ENCODE measurements around the gene CLDN16. TPM values are rescaled to one million over a fixed set of nuclear protein-coding genes. Genes with fewer than 3 reads are reported as not detected.

CLDN16 gene
- total RNA-seq, 1 donor from 2014 or later = not detected

DNA sequence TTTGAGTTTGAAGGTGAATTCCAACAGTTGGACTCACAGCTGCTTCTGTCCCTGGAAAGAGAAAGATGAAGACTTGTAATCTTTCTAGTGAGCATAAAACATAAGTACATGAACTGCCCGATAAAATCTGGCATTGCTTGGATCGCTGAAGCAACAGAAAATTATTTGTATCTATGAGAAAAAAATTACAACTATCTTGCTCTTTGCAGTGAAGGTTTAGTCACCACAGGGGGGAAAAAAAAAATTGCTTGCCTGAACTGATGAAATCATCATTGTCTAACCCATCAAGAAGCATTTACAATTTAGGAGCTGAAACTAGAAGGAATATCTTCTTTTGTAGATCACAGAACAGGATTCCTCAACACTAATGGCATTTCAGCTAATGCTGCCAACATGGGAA, 41.7 kb downstream of the CLDN16 start:
- intact Hi-C loops (cut with micrococcal nuclease) = no loop called here
- no peaks in the 10 kb centered on the region for H3K9me3 Mint-ChIP-seq
- peaks cover 15% of the 10 kb centered on the region for H3K27me3 Mint-ChIP-seq (ENCODE audit: low read depth)
- no peak overlapping the region for H3K4me3 Mint-ChIP-seq (ENCODE audit: low read depth)
- no peaks in the 10 kb centered on the region for H3K36me3 Mint-ChIP-seq (ENCODE audit: low read depth)
- no peak overlapping the region for H3K27ac Mint-ChIP-seq
- DNase-seq (ENCODE audit: low spot score) = no peak
- peaks cover 3% of the 10 kb centered on the region for H3K4me1 Mint-ChIP-seq (ENCODE audit: low read depth)

DNA sequence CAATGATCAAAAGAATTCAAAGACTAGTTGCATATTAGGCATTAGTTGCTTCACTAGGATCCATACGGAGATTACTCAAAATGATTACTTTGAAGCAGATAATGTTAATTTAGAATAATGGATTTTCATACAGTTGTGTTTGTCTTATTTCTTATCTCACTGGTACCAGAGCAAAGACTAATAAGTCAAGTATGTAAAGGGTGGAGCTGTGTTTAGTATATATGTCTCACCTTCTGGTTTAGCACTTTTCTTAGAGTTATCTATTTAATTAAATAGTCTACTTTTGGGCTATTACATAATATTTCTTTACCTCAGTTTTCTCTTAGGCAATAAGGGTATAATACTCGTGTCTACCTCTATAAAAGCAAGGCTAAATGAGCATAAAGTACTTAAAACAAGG, 42.9 kb downstream of the CLDN16 start:
- no peak for DNase-seq (ENCODE audit: low spot score)

DNA sequence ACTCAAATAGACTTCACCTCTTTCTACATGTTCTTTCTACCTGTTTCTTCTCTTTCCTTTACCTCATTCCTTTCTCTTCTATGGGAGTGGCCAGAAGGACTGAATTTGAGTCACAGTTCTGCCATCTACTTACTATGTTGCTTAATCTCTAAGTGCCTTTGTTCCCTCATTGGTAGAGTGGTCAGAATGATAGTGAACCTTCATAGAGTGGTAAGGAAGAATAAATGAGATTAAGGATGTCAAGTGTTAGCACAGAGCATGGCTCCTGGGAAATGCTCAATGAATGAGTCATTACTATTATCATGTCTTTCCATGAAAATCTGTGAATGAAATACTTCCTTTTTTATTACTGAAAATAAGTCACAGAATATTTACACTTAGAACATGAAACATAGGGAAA, 44.3 kb downstream of the CLDN16 start:
- no peaks in the 10 kb centered on the region for H3K9me3 Mint-ChIP-seq

More for the DNA sequence above, 42.9 kb downstream of the CLDN16 start:
- no peak overlapping the region for H3K4me3 Mint-ChIP-seq (ENCODE audit: low read depth)
- H3K27ac Mint-ChIP-seq = no peak overlapping the region
- H3K27me3 Mint-ChIP-seq (ENCODE audit: low read depth) = peaks cover 22% of the 10 kb centered on the region
- intact Hi-C loops (cut with micrococcal nuclease) = no loop called here
- H3K36me3 Mint-ChIP-seq (ENCODE audit: low read depth) = no peaks in the 10 kb centered on the region
- H3K9me3 Mint-ChIP-seq = no peaks in the 10 kb centered on the region
- no peaks in the 10 kb centered on the region for H3K4me1 Mint-ChIP-seq (ENCODE audit: low read depth)

DNA sequence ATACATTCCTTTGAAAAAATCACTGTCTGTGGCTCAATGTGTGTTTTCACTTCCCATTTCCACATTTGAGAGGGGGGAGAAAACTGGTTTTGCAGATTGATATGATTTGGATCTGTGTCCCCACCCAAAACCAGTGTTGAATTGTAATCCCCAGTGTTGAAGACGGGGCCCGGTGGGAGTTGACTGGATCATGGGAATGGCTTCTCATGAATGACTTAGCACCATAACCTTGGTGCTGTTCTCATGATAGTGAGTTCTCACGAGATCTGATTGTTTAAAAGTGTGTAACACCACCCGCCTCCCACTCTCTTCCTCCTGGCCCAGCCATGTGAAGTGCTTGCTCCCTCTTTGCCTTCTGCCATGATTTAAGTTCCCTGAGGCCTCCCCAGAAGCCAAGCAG, 45.7 kb downstream of the CLDN16 start:
- Mint-ChIP-seq H3K4me1 (ENCODE audit: low read depth) (peaks cover 2% of the 10 kb centered on the region), H3K4me3 (ENCODE audit: low read depth) (no peak overlapping the region), H3K27me3 (ENCODE audit: low read depth) (peaks cover 32% of the 10 kb centered on the region), H3K36me3 (ENCODE audit: low read depth) (no peaks in the 10 kb centered on the region), H3K27ac (no peak overlapping the region), H3K9me3 (no peaks in the 10 kb centered on the region)
- intact Hi-C loops (cut with micrococcal nuclease) = no loop called here
- no peak for DNase-seq (ENCODE audit: low spot score)

More for the DNA sequence above, 44.3 kb downstream of the CLDN16 start:
- intact Hi-C loops (cut with micrococcal nuclease) = no loop called here
- no peak overlapping the region for H3K27ac Mint-ChIP-seq
- H3K4me1 Mint-ChIP-seq (ENCODE audit: low read depth) = peaks cover 2% of the 10 kb centered on the region
- H3K27me3 Mint-ChIP-seq (ENCODE audit: low read depth) = peaks cover 32% of the 10 kb centered on the region
- no peaks in the 10 kb centered on the region for H3K36me3 Mint-ChIP-seq (ENCODE audit: low read depth)
- DNase-seq (ENCODE audit: low spot score) = no peak
- H3K4me3 Mint-ChIP-seq (ENCODE audit: low read depth) = no peak overlapping the region

DNA sequence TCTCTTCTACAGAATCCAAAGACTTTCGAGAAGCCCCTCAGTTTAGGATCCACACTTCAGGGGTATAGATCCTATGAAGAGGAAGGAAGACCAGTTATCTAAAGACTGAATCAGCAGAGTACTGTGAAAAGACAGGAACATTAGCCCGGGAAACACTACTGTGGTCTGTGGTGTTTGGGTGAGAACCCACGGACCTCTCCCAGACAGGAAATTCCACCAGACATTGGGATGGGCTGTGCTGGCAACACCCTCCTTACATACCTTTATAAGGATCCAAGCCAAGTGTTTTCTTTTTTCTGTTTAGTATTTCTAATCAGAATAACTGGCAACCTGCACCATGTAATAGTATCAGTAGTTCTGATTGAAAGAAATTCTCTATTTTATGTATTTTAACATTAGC, 47.7 kb downstream of the CLDN16 start:
- DNase-seq (ENCODE audit: low spot score) = no peak
- intact Hi-C loops (cut with micrococcal nuclease) = no loop called here
- H3K27me3 Mint-ChIP-seq (ENCODE audit: low read depth) = peaks cover 34% of the 10 kb centered on the region
- H3K27ac Mint-ChIP-seq = no peak overlapping the region
- no peaks in the 10 kb centered on the region for H3K36me3 Mint-ChIP-seq (ENCODE audit: low read depth)
- peaks cover 2% of the 10 kb centered on the region for H3K4me1 Mint-ChIP-seq (ENCODE audit: low read depth)
- no peaks in the 10 kb centered on the region for H3K9me3 Mint-ChIP-seq
- H3K4me3 Mint-ChIP-seq (ENCODE audit: low read depth) = no peak overlapping the region

DNA sequence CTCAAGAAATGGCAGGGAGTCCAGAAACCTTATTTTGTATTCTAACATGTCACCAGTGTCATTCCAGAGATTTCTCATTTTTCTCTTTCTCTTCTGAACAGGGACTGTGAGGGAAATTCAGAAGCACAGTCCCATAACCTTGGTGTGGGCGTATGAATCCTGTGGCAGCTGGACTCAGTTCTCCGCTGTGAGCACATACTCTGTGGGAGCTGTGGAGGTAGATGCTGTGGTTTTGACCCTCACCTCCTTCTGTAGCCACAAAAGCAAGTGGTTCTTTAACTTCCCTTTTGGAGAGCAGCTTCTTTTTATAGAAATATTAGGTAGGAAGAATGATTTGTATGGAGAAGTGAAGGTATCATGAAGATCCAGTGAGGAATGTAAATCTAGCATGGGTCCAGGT, 48.4 kb downstream of the CLDN16 start:
- H3K4me3 Mint-ChIP-seq (ENCODE audit: low read depth) = no peak overlapping the region
- intact Hi-C loops (cut with micrococcal nuclease) = no loop called here

DNA sequence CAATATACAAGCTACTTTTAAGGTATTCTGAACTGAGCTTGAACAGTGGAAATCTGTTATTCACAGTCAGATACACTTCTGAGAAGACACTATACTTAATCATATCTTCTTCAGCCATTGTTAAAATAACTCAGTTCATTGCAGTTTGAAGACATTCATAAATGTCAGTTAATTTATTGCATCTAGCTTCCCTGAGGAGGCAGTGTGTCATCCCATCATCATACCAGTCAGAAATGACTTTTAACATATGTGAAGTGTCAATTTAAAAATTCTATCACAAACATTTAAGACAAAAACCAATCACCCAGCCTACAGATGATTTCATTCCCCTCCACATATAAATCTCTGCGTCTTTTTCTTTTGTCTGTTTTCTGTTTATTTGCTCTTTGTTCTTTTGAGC, 54.3 kb downstream of the CLDN16 start:
- Mint-ChIP-seq H3K9me3 (no peaks in the 10 kb centered on the region), H3K27me3 (ENCODE audit: low read depth) (peaks cover 16% of the 10 kb centered on the region), H3K4me1 (ENCODE audit: low read depth) (peaks cover 10% of the 10 kb centered on the region), H3K27ac (no peak overlapping the region), H3K4me3 (ENCODE audit: low read depth) (no peak overlapping the region), H3K36me3 (ENCODE audit: low read depth) (no peaks in the 10 kb centered on the region)
- no peak for DNase-seq (ENCODE audit: low spot score)
- intact Hi-C loops (cut with micrococcal nuclease) = loop anchor here (5.0 kb wide), 1 partner anchor 255 kb away; no protein-coding TSS in a partner anchor

More for the DNA sequence above, 48.4 kb downstream of the CLDN16 start:
- DNase-seq (ENCODE audit: low spot score) = no peak
- no peaks in the 10 kb centered on the region for H3K36me3 Mint-ChIP-seq (ENCODE audit: low read depth)
- H3K9me3 Mint-ChIP-seq = no peaks in the 10 kb centered on the region
- peaks cover 2% of the 10 kb centered on the region for H3K4me1 Mint-ChIP-seq (ENCODE audit: low read depth)
- H3K27ac Mint-ChIP-seq = no peak overlapping the region
- peaks cover 34% of the 10 kb centered on the region for H3K27me3 Mint-ChIP-seq (ENCODE audit: low read depth)

DNA sequence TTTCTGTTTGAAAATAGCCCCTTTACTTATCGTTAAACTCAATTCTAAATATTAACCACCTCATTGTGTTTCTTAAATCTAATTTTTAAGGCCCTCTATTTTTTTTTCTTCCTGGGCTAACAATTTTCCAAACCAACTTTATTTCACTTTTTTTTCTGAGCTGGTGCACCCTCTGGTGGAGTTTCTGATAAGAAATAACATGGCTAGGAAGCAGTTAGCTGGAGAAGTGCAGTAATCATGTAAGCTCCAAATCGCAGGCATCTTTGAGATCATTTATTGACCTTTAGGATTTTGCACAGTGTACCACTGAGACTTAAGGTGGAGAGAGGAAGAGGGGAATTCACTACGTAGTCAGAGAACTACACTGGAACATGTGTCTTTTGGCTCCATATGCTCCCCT, 55.3 kb downstream of the CLDN16 start:
- no peak overlapping the region for H3K27ac Mint-ChIP-seq
- H3K27me3 Mint-ChIP-seq (ENCODE audit: low read depth) = peaks cover 22% of the 10 kb centered on the region
- peaks cover 10% of the 10 kb centered on the region for H3K4me1 Mint-ChIP-seq (ENCODE audit: low read depth)
- no peaks in the 10 kb centered on the region for H3K9me3 Mint-ChIP-seq
- intact Hi-C loops (cut with micrococcal nuclease) = loop anchor here (5.0 kb wide), 1 partner anchor 254 kb away; no protein-coding TSS in a partner anchor
- no peak overlapping the region for H3K4me3 Mint-ChIP-seq (ENCODE audit: low read depth)
- no peak for DNase-seq (ENCODE audit: low spot score)
- no peaks in the 10 kb centered on the region for H3K36me3 Mint-ChIP-seq (ENCODE audit: low read depth)

DNA sequence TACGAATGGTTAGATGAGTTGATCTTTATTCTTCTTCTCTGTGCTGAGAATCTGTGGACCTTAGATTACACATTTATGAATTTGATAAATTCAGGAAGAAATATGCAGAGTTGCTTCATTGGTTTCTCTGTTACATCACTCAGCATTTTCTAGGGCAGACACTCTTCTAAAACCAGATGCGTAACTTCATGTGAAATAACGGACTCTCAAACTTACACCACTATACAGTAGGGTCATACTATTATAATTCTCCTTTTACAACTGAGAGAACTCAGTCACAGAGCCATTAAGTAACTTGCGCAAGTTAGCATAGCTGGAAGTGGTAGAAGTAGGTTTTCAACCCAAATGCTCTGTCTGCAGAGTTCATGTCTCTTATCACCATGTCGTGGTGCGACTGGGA, 56.0 kb downstream of the CLDN16 start:
- Mint-ChIP-seq H3K4me1 (ENCODE audit: low read depth) (peaks cover 10% of the 10 kb centered on the region), H3K36me3 (ENCODE audit: low read depth) (no peaks in the 10 kb centered on the region), H3K27ac (no peak overlapping the region), H3K4me3 (ENCODE audit: low read depth) (no peak overlapping the region), H3K9me3 (no peaks in the 10 kb centered on the region), H3K27me3 (ENCODE audit: low read depth) (peaks cover 30% of the 10 kb centered on the region)
- intact Hi-C loops (cut with micrococcal nuclease) = loop anchor here (5.0 kb wide), 1 partner anchor 253 kb away; no protein-coding TSS in a partner anchor
- DNase-seq (ENCODE audit: low spot score) = no peak

DNA sequence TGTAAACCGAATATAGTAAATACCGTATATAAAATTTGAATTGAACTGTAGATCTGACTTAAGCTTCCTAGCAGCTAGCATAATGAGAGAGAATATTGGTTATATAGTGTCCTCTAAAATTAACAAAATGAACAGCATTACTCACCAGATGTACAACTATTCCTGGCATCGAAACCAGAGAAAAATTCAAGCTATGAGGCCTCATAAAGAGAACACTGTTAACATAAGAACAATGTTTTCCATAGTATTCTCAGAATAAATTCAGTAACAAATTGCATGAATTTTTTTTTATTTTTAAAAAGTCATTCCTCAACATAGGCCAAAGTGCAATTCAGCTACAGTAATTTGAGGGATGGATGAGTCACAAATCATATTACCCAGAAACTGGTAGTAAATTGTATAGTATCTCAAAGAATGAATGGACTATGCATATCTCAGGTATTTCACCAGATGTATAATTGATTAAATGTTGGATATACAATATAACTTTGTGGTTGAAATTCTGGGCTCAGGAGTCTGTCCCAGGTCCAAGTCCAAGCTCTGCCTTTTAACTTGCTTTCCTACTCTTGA, 56.7 kb downstream of the CLDN16 start:
- Mint-ChIP-seq H3K27me3 (ENCODE audit: low read depth) (peaks cover 35% of the 10 kb centered on the region), H3K9me3 (no peaks in the 10 kb centered on the region), H3K27ac (no peak overlapping the region), H3K4me3 (ENCODE audit: low read depth) (no peak overlapping the region), H3K4me1 (ENCODE audit: low read depth) (peaks cover 10% of the 10 kb centered on the region), H3K36me3 (ENCODE audit: low read depth) (no peaks in the 10 kb centered on the region)
- intact Hi-C loops (cut with micrococcal nuclease) = loop anchor here (5.0 kb wide), 2 partner anchors 48 to 253 kb away; no protein-coding TSS in a partner anchor
- no peak for DNase-seq (ENCODE audit: low spot score)

DNA sequence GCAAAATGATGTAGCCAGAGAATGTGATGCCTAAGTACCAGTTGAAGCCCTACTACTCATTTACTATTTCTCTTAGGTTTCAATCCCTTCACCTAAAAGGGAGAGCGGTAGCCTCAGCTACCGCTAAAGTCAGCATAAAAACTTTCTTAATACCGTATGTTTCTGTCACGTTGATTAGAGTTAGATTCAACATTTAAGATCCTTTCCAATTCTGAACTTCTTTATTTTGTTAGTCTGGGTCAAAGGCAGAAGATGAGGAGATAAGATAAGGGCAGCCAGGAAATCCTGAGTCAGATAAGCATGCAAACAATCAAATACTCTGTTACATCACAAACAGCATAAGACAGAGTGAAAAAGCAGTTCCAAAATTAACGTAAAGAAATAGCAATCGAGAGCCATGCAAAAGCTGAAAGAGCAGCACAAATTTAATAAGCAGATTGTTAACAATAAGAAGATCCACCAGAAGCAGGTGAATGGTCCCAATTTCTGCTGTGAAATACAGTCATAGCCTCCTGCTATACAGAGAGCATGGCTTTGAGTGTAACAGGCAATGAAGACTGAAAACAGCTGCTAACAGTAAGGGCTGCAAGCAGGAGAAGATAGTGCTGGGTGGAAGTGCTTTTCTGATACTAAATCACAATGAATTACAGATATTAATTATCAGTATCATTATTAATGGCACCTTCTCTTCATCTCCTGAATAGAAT, 58.8 kb downstream of the CLDN16 start:
- Mint-ChIP-seq H3K4me1 (ENCODE audit: low read depth) (peaks cover 10% of the 10 kb centered on the region), H3K9me3 (no peaks in the 10 kb centered on the region), H3K4me3 (ENCODE audit: low read depth) (no peak overlapping the region), H3K36me3 (ENCODE audit: low read depth) (no peaks in the 10 kb centered on the region), H3K27me3 (ENCODE audit: low read depth) (peaks cover 44% of the 10 kb centered on the region), H3K27ac (no peak overlapping the region)
- intact Hi-C loops (cut with micrococcal nuclease) = loop anchor here (5.0 kb wide), 1 partner anchor 46 kb away; no protein-coding TSS in a partner anchor
- no peak for DNase-seq (ENCODE audit: low spot score)

DNA sequence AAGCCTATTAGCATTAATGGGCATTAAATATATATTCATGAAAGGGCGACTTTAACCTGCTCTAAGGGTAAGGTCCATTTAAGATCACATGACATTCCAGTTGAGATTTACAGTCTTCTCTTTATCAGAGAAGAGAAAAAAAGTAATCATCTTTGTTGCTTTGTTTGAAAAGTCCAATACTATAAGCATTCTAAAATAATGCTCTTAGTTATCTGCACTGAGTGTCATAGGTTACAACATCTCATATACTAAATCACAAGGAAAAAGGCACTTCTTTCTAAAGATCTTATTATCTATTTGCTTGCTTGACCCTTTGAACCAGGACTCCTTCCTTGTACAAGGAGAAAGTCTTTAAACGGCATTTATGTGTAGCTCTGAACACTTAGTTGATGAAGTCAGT, 60.3 kb downstream of the CLDN16 start:
- Mint-ChIP-seq H3K27me3 (ENCODE audit: low read depth) (peaks cover 38% of the 10 kb centered on the region), H3K4me3 (ENCODE audit: low read depth) (no peak overlapping the region), H3K9me3 (no peaks in the 10 kb centered on the region), H3K4me1 (ENCODE audit: low read depth) (peaks cover 10% of the 10 kb centered on the region), H3K27ac (no peak overlapping the region), H3K36me3 (ENCODE audit: low read depth) (no peaks in the 10 kb centered on the region)
- intact Hi-C loops (cut with micrococcal nuclease) = loop anchor here (5.0 kb wide), 1 partner anchor 44 kb away; no protein-coding TSS in a partner anchor
- no peak for DNase-seq (ENCODE audit: low spot score)

DNA sequence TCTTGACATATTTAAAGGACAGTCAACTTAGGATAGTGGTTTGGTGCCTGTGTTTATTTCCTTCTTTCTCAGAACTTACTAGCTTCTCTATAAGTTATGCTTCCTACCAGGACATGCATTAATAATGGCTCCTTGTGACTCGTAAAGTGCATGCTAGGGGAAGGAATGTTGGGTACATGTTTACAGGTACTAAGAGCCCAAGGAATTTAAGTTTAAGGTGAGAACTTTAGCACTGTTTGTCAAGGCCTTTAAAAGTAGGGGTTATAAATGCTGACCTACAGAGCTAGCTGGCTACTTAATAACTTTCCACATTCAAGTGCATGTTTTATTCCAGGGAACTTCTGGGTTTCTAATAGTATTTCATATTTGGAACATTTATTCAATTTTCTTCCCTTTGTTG, 61.8 kb downstream of the CLDN16 start, which contains the start of gene TMEM207:
TMEM207 (minus strand) TSS at position 101 of the 400 bp plus-strand sequence; CDS start at position 9, 92 bp downstream.
- Mint-ChIP-seq H3K27ac (no peak within 1 kb of the TSS), H3K4me3 (ENCODE audit: low read depth) (no peak within 1 kb of the TSS), H3K27me3 (ENCODE audit: low read depth) (peaks cover 38% of the 10 kb centered on the region), H3K9me3 (no peaks in the 10 kb centered on the region), H3K4me1 (ENCODE audit: low read depth) (peaks cover 10% of the 10 kb centered on the region), H3K36me3 (ENCODE audit: low read depth) (no peaks in the 10 kb centered on the region)
- DNase-seq (ENCODE audit: low spot score) = no peak
- intact Hi-C loops (cut with micrococcal nuclease) = loop anchor here (5.0 kb wide), 1 partner anchor 42 kb away; no protein-coding TSS in a partner anchor
